H7 (cell line): ENCODE measurements around the gene TAB3. TPM values are rescaled to one million over a fixed set of nuclear protein-coding genes. Genes with fewer than 3 reads are reported as not detected.

Experiments used
- DNase-seq: peaks from one replicate; pipeline ENCODE4 v3.0.0; 2012
- H3K27me3 ChIP-seq: 2 replicates; pipeline ENCODE4 v1.6.0; 2011; ENCODE audit warnings: mild to moderate bottlenecking, low read length; ENCODE audit not compliant: control insufficient read depth, insufficient read depth
- H3K36me3 ChIP-seq: replicated peaks from 2 replicates; pipeline ENCODE4 v1.5.1; 2011; ENCODE audit warnings: low read length; ENCODE audit not compliant: control insufficient read depth, insufficient read depth
- H3K4me3 ChIP-seq: 2 replicates; pipeline ENCODE4 v1.5.1; 2011; ENCODE audit warnings: low read depth, mild to moderate bottlenecking, control low read depth, low read length, moderate library complexity; ENCODE audit not compliant: insufficient read depth
- total RNA-seq: library from RNA; depleted of rRNA; stranded (reverse); fragments of >200 nt; shearing (Covaris generic); gene quantifications from 2 replicates; pipeline ENCODE4 v1.2.3, GENCODE V29; 2014

Gene TAB3
- total RNA-seq, 1 experiment from 2014 or later, result 11.5 TPM

GRCh38 chrX:30870572-30870971 is 18.5 kb downstream of the TAB3 start:
- H3K27me3 ChIP-seq, result no peaks in the 10 kb centered on the region
- no peak overlapping the region for H3K4me3 ChIP-seq
- no peaks in the 10 kb centered on the region for H3K36me3 ChIP-seq
- no peak for DNase-seq

- no peaks in the 10 kb centered on the region for H3K27me3 ChIP-seq
- H3K36me3 ChIP-seq, result no peaks in the 10 kb centered on the region
- H3K4me3 ChIP-seq, result no peak overlapping the region
- DNase-seq, result no peak
These were observed 23.4 kb downstream of the TAB3 start for GRCh38 chrX:30865612-30866011.

- Histone ChIP-seq H3K27me3 (no peaks in the 10 kb centered on the region), H3K36me3 (no peaks in the 10 kb centered on the region), H3K4me3 (no peak overlapping the region)
- DNase-seq, result peak; percentile 22
These were observed 24.0 kb downstream of the TAB3 start for GRCh38 chrX:30865015-30865414.

GRCh38 chrX:30864383-30864785 is 24.7 kb downstream of the TAB3 start:
- Histone ChIP-seq H3K36me3 (no peaks in the 10 kb centered on the region), H3K4me3 (no peak overlapping the region), H3K27me3 (no peaks in the 10 kb centered on the region)
- DNase-seq, result no peak

GRCh38 chrX:30863974-30864373 is 25.1 kb downstream of the TAB3 start:
- Histone ChIP-seq H3K4me3 (no peak overlapping the region), H3K27me3 (no peaks in the 10 kb centered on the region), H3K36me3 (no peaks in the 10 kb centered on the region)
- DNase-seq, result no peak

- Histone ChIP-seq H3K36me3 (no peaks in the 10 kb centered on the region), H3K4me3 (no peak overlapping the region), H3K27me3 (no peaks in the 10 kb centered on the region)
- DNase-seq, result peak; percentile 15
These were observed 31.0 kb downstream of the TAB3 start for GRCh38 chrX:30858098-30858497.

- no peak for DNase-seq
- H3K4me3 ChIP-seq, result no peak overlapping the region
- H3K27me3 ChIP-seq, result no peaks in the 10 kb centered on the region
- H3K36me3 ChIP-seq, result no peaks in the 10 kb centered on the region
These were observed 37.6 kb downstream of the TAB3 start for GRCh38 chrX:30851449-30851848.

GRCh38 chrX:30835373-30835772 is 53.7 kb downstream of the TAB3 start:
- Histone ChIP-seq H3K27me3 (no peaks in the 10 kb centered on the region), H3K36me3 (0 out of 2 replicates have a peak, but pooled peaks cover 2% of the 10 kb centered on the region), H3K4me3 (no peak overlapping the region)
- DNase-seq, result no peak

GRCh38 chrX:30833896-30834295 is 55.2 kb downstream of the TAB3 start:
- no peak for DNase-seq
- Histone ChIP-seq H3K4me3 (no peak overlapping the region), H3K36me3 (0 out of 2 replicates have a peak, but pooled peaks cover 2% of the 10 kb centered on the region), H3K27me3 (no peaks in the 10 kb centered on the region)

GRCh38 chrX:30831082-30831481 is 58.0 kb downstream of the TAB3 start:
- DNase-seq, result peak; percentile 29
- H3K4me3 ChIP-seq, result no peak overlapping the region
- 0 out of 2 replicates have a peak, but pooled peaks cover 2% of the 10 kb centered on the region for H3K36me3 ChIP-seq
- H3K27me3 ChIP-seq, result no peaks in the 10 kb centered on the region

- no peak overlapping the region for H3K4me3 ChIP-seq
- H3K27me3 ChIP-seq, result no peaks in the 10 kb centered on the region
- DNase-seq, result no peak
These were observed 58.6 kb downstream of the TAB3 start for GRCh38 chrX:30830326-30830943.

GRCh38 chrX:30824275-30824674 is 64.8 kb downstream of the TAB3 start:
- Histone ChIP-seq H3K27me3 (no peaks in the 10 kb centered on the region), H3K36me3 (no peaks in the 10 kb centered on the region), H3K4me3 (no peak overlapping the region)
- no peak for DNase-seq

More at GRCh38 chrX:30830326-30830943, 58.6 kb downstream of the TAB3 start:
- 0 out of 2 replicates have a peak, but pooled peaks cover 2% of the 10 kb centered on the region for H3K36me3 ChIP-seq

- Histone ChIP-seq H3K27me3 (no peaks in the 10 kb centered on the region), H3K36me3 (no peaks in the 10 kb centered on the region)
- DNase-seq, result no peak
These were observed 66.3 kb downstream of the TAB3 start for GRCh38 chrX:30822764-30823163.

GRCh38 chrX:30822068-30822681 is 66.9 kb downstream of the TAB3 start:
- H3K4me3 ChIP-seq, result no peak overlapping the region
- peak; percentile 10 for DNase-seq
- no peaks in the 10 kb centered on the region for H3K36me3 ChIP-seq
- no peaks in the 10 kb centered on the region for H3K27me3 ChIP-seq

More at GRCh38 chrX:30822764-30823163, 66.3 kb downstream of the TAB3 start:
- no peak overlapping the region for H3K4me3 ChIP-seq

GRCh38 chrX:30821116-30821515 is 67.9 kb downstream of the TAB3 start:
- no peaks in the 10 kb centered on the region for H3K27me3 ChIP-seq
- no peak overlapping the region for H3K4me3 ChIP-seq
- no peaks in the 10 kb centered on the region for H3K36me3 ChIP-seq
- DNase-seq, result no peak
